AG04450 (cell line): ENCODE measurements around the gene METTL2B. TPM values are rescaled to one million over a fixed set of nuclear protein-coding genes. Genes with fewer than 3 reads are reported as not detected.

Source experiments
- CTCF ChIA-PET: fragments of 300-600, 350-600 bp; formaldehyde crosslinking; extraction: SDS; loops from one replicate; lab custom pipeline; 2022; ENCODE audit warnings: antibody characterized with exemption, inconsistent platforms; lab: Charles Lee
- POLR2A ChIA-PET: fragments of 350-600 bp; formaldehyde crosslinking; extraction: SDS; loops from one replicate; lab custom pipeline; 2021; ENCODE audit warnings: antibody characterized with exemption, inconsistent platforms; lab: Yijun Ruan, JAX
- DNase-seq: peaks from one replicate; pipeline ENCODE4 v3.0.0-alpha.2; 2011; ENCODE audit warnings: low read depth, low spot score
- H3K27ac ChIP-seq: one replicate; pipeline ENCODE4 v1.5.1; 2012; ENCODE audit warnings: low read depth, low read length, control low read depth
- H3K27me3 ChIP-seq: one replicate; pipeline ENCODE4 v1.6.0; 2012; ENCODE audit warnings: low read length; ENCODE audit not compliant: control insufficient read depth, insufficient read depth
- H3K4me3 ChIP-seq: 2 replicates; pipeline ENCODE4 v1.5.1; 2011; ENCODE audit warnings: mild to moderate bottlenecking, low read depth, low read length, control low read depth
- H3K9me3 ChIP-seq: 2 replicates; pipeline ENCODE4 v1.5.1; 2012; ENCODE audit warnings: low read length; ENCODE audit not compliant: control insufficient read depth, insufficient read depth
- polyA plus RNA-seq: library from polyadenylated mRNA; depleted of rRNA; stranded (reverse); fragments of >200 nt; gene quantifications from 2 replicates; pipeline ENCODE4 v1.2.3, GENCODE V29; 2011
- TF ChIP-seq, protein P1 (sequence below): IDR thresholded peaks from 2 replicates; pipeline ENCODE4 v1.5.1; 2011; ENCODE audit warnings: low read depth, low read length, control low read depth, inconsistent platforms

The METTL2B gene
- polyA plus RNA-seq, 1 experiment = 25.9 TPM

GRCh38 chr7:128431754-128432153 lies 44.8 kb upstream of the METTL2B start:
- H3K27ac ChIP-seq = no peak overlapping the region
- no peak for DNase-seq
- TF ChIP-seq, protein P1, sequence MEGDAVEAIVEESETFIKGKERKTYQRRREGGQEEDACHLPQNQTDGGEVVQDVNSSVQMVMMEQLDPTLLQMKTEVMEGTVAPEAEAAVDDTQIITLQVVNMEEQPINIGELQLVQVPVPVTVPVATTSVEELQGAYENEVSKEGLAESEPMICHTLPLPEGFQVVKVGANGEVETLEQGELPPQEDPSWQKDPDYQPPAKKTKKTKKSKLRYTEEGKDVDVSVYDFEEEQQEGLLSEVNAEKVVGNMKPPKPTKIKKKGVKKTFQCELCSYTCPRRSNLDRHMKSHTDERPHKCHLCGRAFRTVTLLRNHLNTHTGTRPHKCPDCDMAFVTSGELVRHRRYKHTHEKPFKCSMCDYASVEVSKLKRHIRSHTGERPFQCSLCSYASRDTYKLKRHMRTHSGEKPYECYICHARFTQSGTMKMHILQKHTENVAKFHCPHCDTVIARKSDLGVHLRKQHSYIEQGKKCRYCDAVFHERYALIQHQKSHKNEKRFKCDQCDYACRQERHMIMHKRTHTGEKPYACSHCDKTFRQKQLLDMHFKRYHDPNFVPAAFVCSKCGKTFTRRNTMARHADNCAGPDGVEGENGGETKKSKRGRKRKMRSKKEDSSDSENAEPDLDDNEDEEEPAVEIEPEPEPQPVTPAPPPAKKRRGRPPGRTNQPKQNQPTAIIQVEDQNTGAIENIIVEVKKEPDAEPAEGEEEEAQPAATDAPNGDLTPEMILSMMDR = no peak
- POLR2A ChIA-PET = no interaction called here
- no peaks in the 10 kb centered on the region for H3K9me3 ChIP-seq
- CTCF ChIA-PET = interaction anchor here (0.6 to 2.9 kb wide), 2 partner anchors 21 to 29 kb away, joined by 3 to 22 read pairs; no protein-coding TSS in a partner anchor
- H3K27me3 ChIP-seq = peaks cover 16% of the 10 kb centered on the region
- no peak overlapping the region for H3K4me3 ChIP-seq

- TF ChIP-seq, protein P1 = no peak
- Histone ChIP-seq H3K27ac (no peak overlapping the region), H3K4me3 (no peak overlapping the region), H3K27me3 (peaks cover 16% of the 10 kb centered on the region), H3K9me3 (no peaks in the 10 kb centered on the region)
- CTCF ChIA-PET = interaction anchor here (0.9 to 3.0 kb wide), 4 partner anchors 8 to 39 kb away, joined by 3 to 26 read pairs (median 6); no protein-coding TSS in a partner anchor
- no peak for DNase-seq
- POLR2A ChIA-PET = interaction anchor here (0.7 kb wide), 1 partner anchor 79 kb away, joined by 3 read pairs; no protein-coding TSS in a partner anchor
Measured at GRCh38 chr7:128434413-128435326, 41.9 kb upstream of the METTL2B start.

GRCh38 chr7:128435327-128435686 lies 41.2 kb upstream of the METTL2B start:
- ChIA-PET CTCF (interaction anchor here (0.9 to 3.0 kb wide), 4 partner anchors 9 to 39 kb away, joined by 3 to 26 read pairs (median 6); no protein-coding TSS in a partner anchor), POLR2A (interaction anchor here (0.7 kb wide), 1 partner anchor 79 kb away, joined by 3 read pairs; no protein-coding TSS in a partner anchor)
- H3K27ac ChIP-seq = no peak overlapping the region
- H3K27me3 ChIP-seq = peaks cover 16% of the 10 kb centered on the region
- no peak for DNase-seq
- no peak overlapping the region for H3K4me3 ChIP-seq
- H3K9me3 ChIP-seq = no peaks in the 10 kb centered on the region
- TF ChIP-seq, protein P1 = no peak

GRCh38 chr7:128437426-128438332 lies 38.9 kb upstream of the METTL2B start:
- TF ChIP-seq, protein P1 = no peak
- no peak overlapping the region for H3K27ac ChIP-seq
- H3K9me3 ChIP-seq = no peaks in the 10 kb centered on the region
- peaks cover 12% of the 10 kb centered on the region for H3K27me3 ChIP-seq
- DNase-seq = no peak
- ChIA-PET POLR2A (no interaction called here), CTCF (interaction anchor here (0.5 to 8.5 kb wide), 4 partner anchors 11 to 24 kb away, joined by 3 to 95 read pairs (median 10); no protein-coding TSS in a partner anchor)
- H3K4me3 ChIP-seq = no peak overlapping the region
